Uterus (tissue), 4 donors: ENCODE results near the gene SGCA. TPM values are rescaled to one million over a fixed set of nuclear protein-coding genes. Genes with fewer than 3 reads are reported as not detected.

Experiments used
- DNase-seq, 2 donors: peaks; one replicate each; pipeline ENCODE4 v3.0.0-alpha.2; 2019 to 2020
- H3K27ac ChIP-seq, 2 donors: fragments of 200-600 bp; sonication (generic); 1 replicate in 1 of 2; 2 replicates in 1 of 2; pipeline ENCODE4 v1.5.1; 2016 to 2018
- H3K27me3 ChIP-seq, 2 donors: fragments of 200-600 bp; sonication (generic); one replicate each; pipeline ENCODE4 v1.5.1; 2018 to 2019; ENCODE audit warnings: control low read depth in 1 of 2
- H3K36me3 ChIP-seq, 2 donors: fragments of 200-600 bp; sonication (generic); one replicate each; pipeline ENCODE4 v1.5.1; 2019; ENCODE audit warnings: control low read depth in 1 of 2
- H3K4me1 ChIP-seq, 2 donors: fragments of 200-600 bp; sonication (generic); one replicate each; pipeline ENCODE4 v1.5.1; 2018 to 2019; ENCODE audit warnings: control low read depth in 1 of 2
- H3K4me3 ChIP-seq, 2 donors: fragments of 200-600 bp; sonication (generic); 1 replicate in 1 of 2; 2 replicates in 1 of 2; pipeline ENCODE4 v1.5.1; 2018 to 2019; ENCODE audit warnings: mild to moderate bottlenecking in 1 of 2
- H3K9me3 ChIP-seq, 2 donors: fragments of 200-600 bp; sonication (generic); one replicate each; pipeline ENCODE4 v1.5.1; 2019; ENCODE audit warnings: control low read depth in 1 of 2
- CTCF ChIP-seq, 4 experiments: fragments of 200-600 bp in 2 of 4; fragments of 450-650 bp in 2 of 4; sonication (generic) in 2 of 4; IDR thresholded peaks; one replicate each; pipeline ENCODE4 v1.5.1; 2016 to 2019; ENCODE audit warnings: antibody characterized with exemption in 4 of 4, mild to moderate bottlenecking in 2 of 4, moderate library complexity in 1 of 4
- POLR2A ChIP-seq, 2 donors: fragments of 450-650 bp; IDR thresholded peaks; one replicate each; pipeline ENCODE4 v1.6.1; 2016; ENCODE audit warnings: antibody characterized with exemption in 2 of 2, mild to moderate bottlenecking in 1 of 2, moderate library complexity in 1 of 2
- intact Hi-C: fragments of 100-400 bp; cut with DNase I; formaldehyde crosslinking; loops from one replicate; pipeline ENCODE4 v1.15.1; 2023; ENCODE audit warnings: low total_unique reads
- total RNA-seq, 4 donors: library from RNA; depleted of rRNA in 3 of 4; stranded (reverse); fragments of >200 nt in 3 of 4; gene quantifications; one replicate each; pipeline versions ENCODE4 v1.1.0 to v1.2.4, GENCODE V29; 2014 to 2023
- donor health status: DM: yes; HTN: yes; CAD: no.

The SGCA gene
- total RNA-seq, 4 donors from 2014 or later, result 0.90 to 119 (median 19.6) TPM; not detected in 1

- no peaks in the 10 kb centered on the region for H3K36me3 ChIP-seq
- intact Hi-C loops, result no loop called here
- no peaks in the 10 kb centered on the region for H3K9me3 ChIP-seq
- no peak for TF ChIP-seq CTCF (IDR thresholded peaks at IDR 0.05)
- TF ChIP-seq POLR2A (IDR thresholded peaks at IDR 0.05), result no peak
- H3K27ac ChIP-seq, result peak overlapping the region; percentile 93 to 94
- DNase-seq, result no peak
- H3K4me3 ChIP-seq, result no peak overlapping the region
- peaks cover 2 to 6% of the 10 kb centered on the region in 2 donors for H3K4me1 ChIP-seq
- H3K27me3 ChIP-seq, result no peaks in the 10 kb centered on the region
Measured at GRCh38 chr17:50152736-50153135, 13.1 kb upstream of the SGCA start.

- Histone ChIP-seq H3K27ac (peak overlapping the region; percentile 93 to 94), H3K27me3 (no peaks in the 10 kb centered on the region), H3K9me3 (no peaks in the 10 kb centered on the region), H3K4me3 (no peak overlapping the region), H3K4me1 (peaks cover 0 to 6% of the 10 kb centered on the region in 2 donors), H3K36me3 (no peaks in the 10 kb centered on the region)
- intact Hi-C loops, result no loop called here
- TF ChIP-seq POLR2A (IDR thresholded peaks at IDR 0.05) (no peak), CTCF (IDR thresholded peaks at IDR 0.05) (no peak)
- DNase-seq, result peak in 1 of 2 donors; percentile 54
Measured at GRCh38 chr17:50153650-50154575, 11.9 kb upstream of the SGCA start.

- no peaks in the 10 kb centered on the region for H3K9me3 ChIP-seq
- TF ChIP-seq POLR2A (IDR thresholded peaks at IDR 0.05) (no peak), CTCF (IDR thresholded peaks at IDR 0.05) (no peak)
- DNase-seq, result no peak
- peak overlapping the region; percentile 93 to 94 for H3K27ac ChIP-seq
- intact Hi-C loops, result no loop called here
- H3K4me3 ChIP-seq, result no peak overlapping the region
- no peaks in the 10 kb centered on the region for H3K27me3 ChIP-seq
- no peaks in the 10 kb centered on the region for H3K36me3 ChIP-seq
- peaks cover 0 to 6% of the 10 kb centered on the region in 2 donors for H3K4me1 ChIP-seq
Measured at GRCh38 chr17:50154604-50155003, 11.2 kb upstream of the SGCA start.

GRCh38 chr17:50155115-50155819 lies 10.5 kb upstream of the SGCA start:
- intact Hi-C loops, result no loop called here
- peak in 1 of 2 donors; percentile 70 for DNase-seq
- H3K4me3 ChIP-seq, result no peak overlapping the region
- peak overlapping the region; percentile 93 to 94 for H3K27ac ChIP-seq
- peaks cover 0 to 6% of the 10 kb centered on the region in 2 donors for H3K4me1 ChIP-seq
- no peaks in the 10 kb centered on the region for H3K9me3 ChIP-seq
- TF ChIP-seq CTCF (IDR thresholded peaks at IDR 0.05) (peak in 1 of 4 experiments; percentile 4), POLR2A (IDR thresholded peaks at IDR 0.05) (no peak)
- no peaks in the 10 kb centered on the region for H3K27me3 ChIP-seq
- H3K36me3 ChIP-seq, result no peaks in the 10 kb centered on the region

GRCh38 chr17:50157891-50158290 lies 7.9 kb upstream of the SGCA start:
- Histone ChIP-seq H3K36me3 (no peaks in the 10 kb centered on the region), H3K27ac (no peak overlapping the region), H3K27me3 (no peaks in the 10 kb centered on the region), H3K9me3 (no peaks in the 10 kb centered on the region), H3K4me3 (no peak overlapping the region), H3K4me1 (peaks cover 0 to 6% of the 10 kb centered on the region in 2 donors)
- TF ChIP-seq POLR2A (IDR thresholded peaks at IDR 0.05) (no peak), CTCF (IDR thresholded peaks at IDR 0.05) (no peak)
- no peak for DNase-seq
- intact Hi-C loops, result no loop called here
